H54 (cell line): ENCODE data around the gene SVIL.

Experiments
- DNase-seq: peaks from one replicate; pipeline ENCODE4 v3.0.0; 2011; ENCODE audit warnings: low spot score, mixed read lengths; ENCODE audit not compliant: insufficient read length
- FAIRE-seq: peaks from 3 replicates; lab custom pipeline; 2011; peaks lifted over from hg19 to GRCh38; lab: Jason Lieb, UNC
- POLR2A ChIP-seq: IDR thresholded peaks from 2 replicates; pipeline ENCODE4 v1.6.1; 2011; ENCODE audit warnings: low read depth, mild to moderate bottlenecking, low read length

The SVIL gene

GRCh38 chr10:29428486-29428885 lies 206.3 kb downstream of the SVIL start:
- FAIRE-seq (no peak), DNase-seq (no peak)
- no peak for TF ChIP-seq POLR2A

- TF ChIP-seq POLR2A: no peak
- DNase-seq (no peak), FAIRE-seq (no peak)
These were observed 207.1 kb downstream of the SVIL start for GRCh38 chr10:29427667-29428066.

GRCh38 chr10:29426420-29426819 lies 208.4 kb downstream of the SVIL start:
- FAIRE-seq (no peak), DNase-seq (no peak)
- TF ChIP-seq POLR2A: no peak

GRCh38 chr10:29424017-29424416 lies 210.8 kb downstream of the SVIL start:
- no peak for FAIRE-seq
- TF ChIP-seq POLR2A: no peak
- no peak for DNase-seq

GRCh38 chr10:29420744-29421143 lies 214.0 kb downstream of the SVIL start:
- FAIRE-seq (no peak), DNase-seq (no peak)
- no peak for TF ChIP-seq POLR2A

GRCh38 chr10:29417324-29417723 lies 217.4 kb downstream of the SVIL start:
- no peak for FAIRE-seq
- no peak for DNase-seq
- no peak for TF ChIP-seq POLR2A

GRCh38 chr10:29415876-29416275 lies 218.9 kb downstream of the SVIL start:
- no peak for TF ChIP-seq POLR2A
- no peak for FAIRE-seq
- no peak for DNase-seq

- TF ChIP-seq POLR2A: no peak
- peak; percentile 43 for FAIRE-seq
- DNase-seq: no peak
These were observed 220.3 kb downstream of the SVIL start for GRCh38 chr10:29414501-29414900.

GRCh38 chr10:29412485-29412884 lies 222.3 kb downstream of the SVIL start:
- DNase-seq (no peak), FAIRE-seq (no peak)
- no peak for TF ChIP-seq POLR2A

- FAIRE-seq: peak; percentile 66
- no peak for DNase-seq
- no peak for TF ChIP-seq POLR2A
These were observed 223.0 kb downstream of the SVIL start for GRCh38 chr10:29411666-29412315.

GRCh38 chr10:29409241-29410054 lies 225.3 kb downstream of the SVIL start:
- FAIRE-seq: peak; percentile 78

GRCh38 chr10:29408847-29409240 lies 225.9 kb downstream of the SVIL start:
- FAIRE-seq: no peak
- TF ChIP-seq POLR2A: no peak
- DNase-seq: no peak

More at GRCh38 chr10:29409241-29410054, 225.3 kb downstream of the SVIL start:
- DNase-seq: peak; percentile 50
- peak; percentile 92 for TF ChIP-seq POLR2A
